ENCODE data around the gene RAD51B. TPM values are rescaled to one million over a fixed set of nuclear protein-coding genes. Genes with fewer than 3 reads are reported as not detected.

RAD51B gene
- total RNA-seq, 4 donors from 2014 or later = 12.6 to 26.4 (median 16.7) TPM

DNA sequence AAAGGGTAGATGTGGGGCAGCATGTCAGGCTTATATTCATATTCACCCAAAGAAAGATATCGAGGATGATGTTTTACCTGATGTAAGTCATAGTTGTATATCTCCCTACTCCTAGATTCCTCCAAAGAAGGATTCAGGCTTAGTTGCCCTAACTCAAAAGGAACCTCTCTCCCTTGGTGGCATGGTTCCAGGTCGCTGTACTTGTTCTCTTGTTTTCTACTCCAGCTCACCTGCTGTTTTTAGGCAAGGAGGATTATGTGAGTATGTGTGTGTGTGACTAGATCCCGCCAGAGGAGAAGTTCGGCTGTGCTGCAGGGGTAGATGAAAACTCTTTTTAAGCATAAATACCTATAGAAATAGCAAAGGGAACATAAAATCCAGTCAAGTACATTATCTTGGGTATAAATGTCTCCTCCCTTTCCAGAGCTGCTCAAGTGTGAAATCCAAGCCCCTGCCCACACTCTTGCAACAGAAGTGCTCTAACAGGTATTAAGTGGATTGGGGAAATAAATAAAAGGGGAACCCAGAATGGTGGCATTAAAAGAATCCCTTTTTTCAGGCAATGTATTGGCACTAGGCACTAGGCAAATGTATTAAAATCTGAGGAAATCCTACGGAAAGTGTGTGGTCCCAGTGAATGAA, 597.6 kb downstream of the RAD51B start:
- no peak for DNase-seq (ENCODE audit: low spot score in 2 of 2)
- Histone ChIP-seq H3K27ac (no peak overlapping the region), H3K4me3 (no peak overlapping the region), H3K4me1 (peaks cover 0 to 14% (median 0%) of the 10 kb centered on the region in 4 donors), H3K36me3 (no peaks in the 10 kb centered on the region), H3K27me3 (no peaks in the 10 kb centered on the region), H3K9me3 (no peaks in the 10 kb centered on the region)
- WGBS, 2 donors = 93 to 94% methylated on average over 5 of the region's 5 CpGs
- TF ChIP-seq POLR2A (IDR thresholded peaks at IDR 0.05) (no peak), EP300 (IDR thresholded peaks at IDR 0.05) (no peak)
- TF ChIP-seq, protein P1, sequence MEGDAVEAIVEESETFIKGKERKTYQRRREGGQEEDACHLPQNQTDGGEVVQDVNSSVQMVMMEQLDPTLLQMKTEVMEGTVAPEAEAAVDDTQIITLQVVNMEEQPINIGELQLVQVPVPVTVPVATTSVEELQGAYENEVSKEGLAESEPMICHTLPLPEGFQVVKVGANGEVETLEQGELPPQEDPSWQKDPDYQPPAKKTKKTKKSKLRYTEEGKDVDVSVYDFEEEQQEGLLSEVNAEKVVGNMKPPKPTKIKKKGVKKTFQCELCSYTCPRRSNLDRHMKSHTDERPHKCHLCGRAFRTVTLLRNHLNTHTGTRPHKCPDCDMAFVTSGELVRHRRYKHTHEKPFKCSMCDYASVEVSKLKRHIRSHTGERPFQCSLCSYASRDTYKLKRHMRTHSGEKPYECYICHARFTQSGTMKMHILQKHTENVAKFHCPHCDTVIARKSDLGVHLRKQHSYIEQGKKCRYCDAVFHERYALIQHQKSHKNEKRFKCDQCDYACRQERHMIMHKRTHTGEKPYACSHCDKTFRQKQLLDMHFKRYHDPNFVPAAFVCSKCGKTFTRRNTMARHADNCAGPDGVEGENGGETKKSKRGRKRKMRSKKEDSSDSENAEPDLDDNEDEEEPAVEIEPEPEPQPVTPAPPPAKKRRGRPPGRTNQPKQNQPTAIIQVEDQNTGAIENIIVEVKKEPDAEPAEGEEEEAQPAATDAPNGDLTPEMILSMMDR (IDR thresholded peaks at IDR 0.05) = no peak

DNA sequence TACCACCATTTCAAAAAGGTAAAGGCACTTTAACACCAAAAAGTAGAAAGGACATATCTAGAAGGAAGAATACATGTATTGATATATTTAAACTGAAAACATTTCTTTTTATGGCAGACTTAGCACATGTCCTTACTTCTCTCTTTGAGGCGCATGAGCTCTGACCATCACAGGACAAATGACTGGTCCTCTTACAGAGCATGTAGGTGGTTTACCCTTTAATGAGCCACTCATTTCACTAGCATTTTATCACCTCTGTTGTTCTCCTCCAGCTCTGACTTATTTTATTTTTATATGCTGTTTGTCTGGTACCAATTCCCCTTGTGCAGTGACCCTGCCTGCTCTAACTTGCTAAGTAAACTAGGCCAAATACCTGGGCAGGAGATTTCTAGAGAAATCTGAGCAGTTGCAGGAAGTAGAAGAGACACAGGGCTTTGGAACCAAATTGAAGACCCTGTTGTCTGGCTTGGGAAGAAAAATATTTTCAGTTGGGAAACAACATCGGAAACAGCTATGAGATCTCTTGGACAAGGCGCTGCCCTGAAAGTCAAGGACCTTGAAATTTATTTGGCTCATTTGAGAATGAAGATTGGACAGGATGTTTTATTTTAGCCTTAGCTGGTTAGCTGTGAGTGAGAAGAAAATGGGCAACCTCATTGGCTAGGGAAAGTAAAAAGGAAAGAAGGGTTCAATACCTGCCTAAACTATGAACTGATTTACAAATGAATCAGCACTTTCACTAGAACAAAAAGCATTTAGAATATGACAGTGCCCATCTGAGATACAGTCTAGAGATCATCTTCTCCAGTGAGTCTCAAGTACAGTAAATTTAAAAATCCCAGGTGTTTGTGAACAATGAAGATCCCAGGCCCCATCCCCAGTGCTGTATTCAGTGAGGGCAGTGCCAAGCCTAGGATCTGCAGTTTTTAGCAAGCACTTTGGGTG, 598.9 kb downstream of the RAD51B start:
- H3K4me1 ChIP-seq = peaks cover 0 to 11% (median 0%) of the 10 kb centered on the region in 4 donors
- no peaks in the 10 kb centered on the region for H3K36me3 ChIP-seq
- TF ChIP-seq, protein P1 (IDR thresholded peaks at IDR 0.05) = no peak
- no peak for TF ChIP-seq EP300 (IDR thresholded peaks at IDR 0.05)
- TF ChIP-seq POLR2A (IDR thresholded peaks at IDR 0.05) = no peak
- H3K4me3 ChIP-seq = no peak overlapping the region
- 82 to 83% methylated on average over 3 of the region's 3 CpGs for WGBS, 2 donors
- H3K27ac ChIP-seq = no peak overlapping the region
- no peaks in the 10 kb centered on the region for H3K9me3 ChIP-seq
- no peaks in the 10 kb centered on the region for H3K27me3 ChIP-seq
- DNase-seq (ENCODE audit: low spot score in 2 of 2) = no peak

DNA sequence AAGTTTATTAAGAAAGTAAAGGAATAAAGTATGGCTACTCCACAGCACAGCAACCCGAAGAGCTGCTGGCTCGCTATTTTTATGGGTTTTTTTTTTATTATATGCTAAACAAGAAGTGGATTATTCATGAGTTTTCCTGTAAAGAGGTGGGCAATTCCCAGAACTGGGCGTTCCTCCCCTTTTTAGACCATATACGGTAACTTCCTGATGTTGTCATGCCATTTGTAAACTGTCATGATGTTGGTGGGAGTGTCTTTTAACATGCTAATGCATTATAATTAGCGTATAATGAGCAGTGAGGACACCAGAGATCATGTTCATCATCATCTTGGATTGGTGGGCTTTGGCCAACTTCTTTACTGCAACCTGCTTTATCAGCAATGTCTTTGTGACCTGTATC, 600.8 kb downstream of the RAD51B start:
- H3K27me3 ChIP-seq = no peaks in the 10 kb centered on the region
- DNase-seq (ENCODE audit: low spot score in 2 of 2) = no peak
- no peaks in the 10 kb centered on the region for H3K9me3 ChIP-seq
- 72 to 76% methylated on average over 5 of the region's 5 CpGs for WGBS, 2 donors
- TF ChIP-seq POLR2A (IDR thresholded peaks at IDR 0.05) = no peak
- TF ChIP-seq, protein P1 (IDR thresholded peaks at IDR 0.05) = no peak
- TF ChIP-seq EP300 (IDR thresholded peaks at IDR 0.05) = no peak
- no peaks in the 10 kb centered on the region for H3K36me3 ChIP-seq
- no peaks in the 10 kb centered on the region for H3K4me1 ChIP-seq
- no peak overlapping the region for H3K4me3 ChIP-seq
- H3K27ac ChIP-seq = no peak overlapping the region

DNA sequence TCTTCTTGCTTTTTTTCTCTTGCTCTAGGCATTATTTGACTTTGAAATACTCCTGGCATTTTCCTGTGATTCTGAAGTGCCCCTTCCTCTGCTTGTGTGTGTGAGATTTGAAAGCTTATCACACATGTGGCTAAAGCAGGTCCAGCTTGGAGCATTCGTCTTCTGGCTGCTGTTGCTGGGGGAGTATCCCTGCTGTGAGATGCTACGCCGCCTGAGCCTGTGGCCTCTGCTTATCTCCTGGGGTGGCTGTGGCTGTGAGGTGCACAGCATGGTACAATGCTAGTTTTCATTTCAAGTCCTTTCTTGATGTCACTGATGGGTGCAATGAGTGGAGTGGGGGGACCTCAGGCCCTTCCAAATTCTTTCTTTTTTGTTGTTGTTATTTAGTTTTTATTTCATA, 601.5 kb downstream of the RAD51B start:
- no peaks in the 10 kb centered on the region for H3K9me3 ChIP-seq

More for the DNA sequence above, 601.5 kb downstream of the RAD51B start:
- no peaks in the 10 kb centered on the region for H3K36me3 ChIP-seq
- H3K27ac ChIP-seq = no peak overlapping the region
- no peak for DNase-seq (ENCODE audit: low spot score in 2 of 2)
- WGBS, 2 donors = 58 to 100% methylated on average over 3 of the region's 3 CpGs
- H3K27me3 ChIP-seq = no peaks in the 10 kb centered on the region
- H3K4me1 ChIP-seq = no peaks in the 10 kb centered on the region
- TF ChIP-seq, protein P1 (IDR thresholded peaks at IDR 0.05) = no peak
- no peak for TF ChIP-seq EP300 (IDR thresholded peaks at IDR 0.05)
- no peak for TF ChIP-seq POLR2A (IDR thresholded peaks at IDR 0.05)
- no peak overlapping the region for H3K4me3 ChIP-seq

Data from tibial nerve (tissue), 4 donors.